HCT116 (cell line): ENCODE data around the gene LYST.

ENCODE experiments used
- CTCF ChIP-seq, 3 experiments: fragments of 200-600 bp in 1 of 3; sonication (generic) in 1 of 3; IDR thresholded peaks in 2 of 3; conservative IDR thresholded peaks in 1 of 3; 2 replicates each; pipeline ENCODE4 v1.5.1; 2012 to 2017; ENCODE audit warnings: low read depth in 2 of 3, low read length in 2 of 3, antibody characterized with exemption in 1 of 3, borderline replicate concordance in 1 of 3, control low read depth in 1 of 3, mild to moderate bottlenecking in 1 of 3, mixed read lengths in 1 of 3, mixed run types in 1 of 3, moderate library complexity in 1 of 3; ENCODE audit not compliant: insufficient read depth in 1 of 3
- EGR1 ChIP-seq: IDR thresholded peaks from 2 replicates; pipeline ENCODE4 v1.6.1; 2012; ENCODE audit warnings: low read depth
- EZH2 ChIP-seq: fragments of 200-600 bp; sonication (generic); IDR thresholded peaks from 2 replicates; pipeline ENCODE4 v1.6.1; 2017; ENCODE audit warnings: antibody characterized with exemption, mixed run types
- POLR2A ChIP-seq: IDR thresholded peaks from 2 replicates; pipeline ENCODE4 v1.7.0; 2011; ENCODE audit warnings: borderline replicate concordance; ENCODE audit not compliant: insufficient read depth, insufficient read length; ENCODE audit errors: extremely low read depth

GRCh38 chr1:235730007-235730406 is 136.7 kb downstream of the LYST start:
- TF ChIP-seq EGR1 (no peak), EZH2 (no peak), CTCF (IDR thresholded peaks at IDR 0.05 in 2 of 3, conservative IDR thresholded peaks at IDR 0.05 in 1 of 3; ENCODE audit: borderline replicate concordance in 1 of 3, insufficient read depth in 1 of 3, low read depth in 2 of 3, low read length in 2 of 3) (no peak), POLR2A (no peak)
